HG02981 (cell line): ENCODE data around the gene ARAP1.

Experiments
- ATAC-seq: cut with Tn5 transposase; IDR thresholded peaks from one replicate; pipeline ENCODE4 v1.9.1; 2021; ENCODE audit warnings: mild to moderate bottlenecking, moderate library complexity; ENCODE audit not compliant: unreplicated experiment

The ARAP1 gene

GRCh38 chr11:72642043-72642883 lies 109.9 kb downstream of the ARAP1 start:
- no peak for ATAC-seq

DNA sequence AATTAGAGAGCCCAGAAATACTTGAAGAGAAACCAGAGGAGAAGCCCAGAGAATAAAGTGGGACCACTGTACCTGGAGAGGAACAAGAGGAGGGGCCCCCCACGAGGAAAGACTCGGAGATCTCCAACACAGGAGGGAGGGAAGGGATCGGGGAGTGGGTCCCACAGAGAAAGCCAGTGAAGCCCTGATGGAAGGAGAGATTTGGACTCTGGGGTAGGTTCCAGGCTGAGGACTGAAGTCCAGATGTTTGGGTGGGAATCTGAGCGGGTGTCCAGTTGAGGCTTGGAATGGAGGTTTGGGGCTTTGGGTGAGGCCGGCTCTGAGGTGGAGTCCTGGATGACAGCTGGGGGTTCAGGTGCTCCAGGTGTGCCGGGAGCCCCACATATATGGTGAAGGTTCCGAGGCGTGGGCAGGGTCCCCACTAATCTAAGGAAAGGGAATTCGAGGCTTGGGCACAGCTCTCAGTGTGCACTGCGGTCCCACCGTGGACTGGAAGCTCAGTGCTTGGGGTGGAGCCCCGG lies 110.6 kb downstream of the ARAP1 start:
- no peak for ATAC-seq

GRCh38 chr11:72639502-72640375 lies 112.5 kb downstream of the ARAP1 start:
- ATAC-seq = no peak

GRCh38 chr11:72637926-72638325 lies 114.3 kb downstream of the ARAP1 start:
- no peak for ATAC-seq

GRCh38 chr11:72637198-72637597 lies 115.0 kb downstream of the ARAP1 start:
- no peak for ATAC-seq

GRCh38 chr11:72636376-72636775 lies 115.8 kb downstream of the ARAP1 start:
- ATAC-seq = no peak

GRCh38 chr11:72635933-72636332 lies 116.3 kb downstream of the ARAP1 start:
- ATAC-seq = no peak

- no peak for ATAC-seq
Observed at GRCh38 chr11:72635309-72635915, 116.8 kb downstream of the ARAP1 start.
